ENCODE data around the gene UBE3B. TPM values are rescaled to one million over a fixed set of nuclear protein-coding genes. Genes with fewer than 3 reads are reported as not detected.

Gene UBE3B
- polyA plus RNA-seq, 1 donor (not counting 4 experiments of a cell fraction or from before 2014, with no cell fraction given) = 27.1 TPM

DNA sequence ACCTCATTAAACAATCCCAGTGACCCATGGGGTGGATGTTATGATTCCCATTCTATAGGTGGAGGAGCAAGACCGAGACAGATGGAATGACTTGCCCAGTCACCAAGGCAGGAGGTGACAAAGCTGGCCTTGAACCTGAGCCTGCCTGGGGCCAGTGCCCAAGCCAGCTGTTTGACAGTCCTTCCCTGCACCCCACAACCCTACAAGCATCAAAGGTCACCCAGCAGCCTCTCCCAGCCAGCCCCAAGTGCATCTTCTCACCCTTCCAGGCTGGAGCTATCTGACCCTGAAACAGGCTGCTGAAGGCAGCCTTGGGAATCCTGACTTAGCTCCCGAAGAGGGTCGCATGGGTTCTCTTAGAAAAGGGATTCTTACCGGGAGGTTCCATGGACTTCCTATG, 75.5 kb downstream of the UBE3B start:
- Histone ChIP-seq H3K27me3 (ENCODE audit: control insufficient read depth, extremely low read depth, insufficient read depth, low read length) (peaks cover 39% of the 10 kb centered on the region), H3K36me3 (ENCODE audit: control insufficient read depth in 2 of 2, extremely low read depth in 1 of 2, insufficient read depth in 2 of 2, low read length in 2 of 2) (peaks cover 0 to 1% of the 10 kb centered on the region in 2 experiments), H3K79me2 (ENCODE audit: control insufficient read depth, insufficient read depth, low read length) (no peaks in the 10 kb centered on the region), H3K4me2 (ENCODE audit: control insufficient read depth, extremely low read depth, insufficient read depth, low read depth, low read length) (no peak overlapping the region), H3K4me1 (ENCODE audit: control insufficient read depth, extremely low read depth, insufficient read depth, low read length) (no peaks in the 10 kb centered on the region), H2AFZ (ENCODE audit: control insufficient read depth, low read length) (no peak overlapping the region), H3K9me3 (ENCODE audit: control insufficient read depth, low read depth, low read length) (no peaks in the 10 kb centered on the region), H4K20me1 (ENCODE audit: control insufficient read depth, extremely low read depth, insufficient read depth, low read length) (no peaks in the 10 kb centered on the region), H3K9me1 (ENCODE audit: control insufficient read depth, extremely low read depth, insufficient read depth, low read length) (no peaks in the 10 kb centered on the region), H3K27ac (ENCODE audit: control insufficient read depth, insufficient read depth, low read length) (no peak overlapping the region), H3K9ac (ENCODE audit: control insufficient read depth, extremely low read depth, insufficient read depth, low read length) (no peak overlapping the region), H3K4me3 (ENCODE audit: control insufficient read depth in 2 of 3, extremely low read depth in 1 of 3, insufficient read depth in 2 of 3, low read depth in 1 of 3, low read length in 3 of 3) (no peak overlapping the region)
- dilution Hi-C loops (cut with MboI; ENCODE audit: extremely low pct_ligation_motif_present, low sequenced_read_pairs) = no loop called here
- FAIRE-seq (no peak), DNase-seq (ENCODE audit: low read depth, low spot score) (no peak)
- TF ChIP-seq, protein P1, sequence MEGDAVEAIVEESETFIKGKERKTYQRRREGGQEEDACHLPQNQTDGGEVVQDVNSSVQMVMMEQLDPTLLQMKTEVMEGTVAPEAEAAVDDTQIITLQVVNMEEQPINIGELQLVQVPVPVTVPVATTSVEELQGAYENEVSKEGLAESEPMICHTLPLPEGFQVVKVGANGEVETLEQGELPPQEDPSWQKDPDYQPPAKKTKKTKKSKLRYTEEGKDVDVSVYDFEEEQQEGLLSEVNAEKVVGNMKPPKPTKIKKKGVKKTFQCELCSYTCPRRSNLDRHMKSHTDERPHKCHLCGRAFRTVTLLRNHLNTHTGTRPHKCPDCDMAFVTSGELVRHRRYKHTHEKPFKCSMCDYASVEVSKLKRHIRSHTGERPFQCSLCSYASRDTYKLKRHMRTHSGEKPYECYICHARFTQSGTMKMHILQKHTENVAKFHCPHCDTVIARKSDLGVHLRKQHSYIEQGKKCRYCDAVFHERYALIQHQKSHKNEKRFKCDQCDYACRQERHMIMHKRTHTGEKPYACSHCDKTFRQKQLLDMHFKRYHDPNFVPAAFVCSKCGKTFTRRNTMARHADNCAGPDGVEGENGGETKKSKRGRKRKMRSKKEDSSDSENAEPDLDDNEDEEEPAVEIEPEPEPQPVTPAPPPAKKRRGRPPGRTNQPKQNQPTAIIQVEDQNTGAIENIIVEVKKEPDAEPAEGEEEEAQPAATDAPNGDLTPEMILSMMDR (optimal IDR thresholded peaks at IDR 0.05 in 1 of 3, IDR thresholded peaks at IDR 0.05 in 1 of 3, conservative IDR thresholded peaks at IDR 0.05 in 1 of 3; ENCODE audit: extremely low read depth in 1 of 3, insufficient read depth in 2 of 3, low read length in 3 of 3) = no peak
- no peak for TF ChIP-seq EZH2 (IDR thresholded peaks at IDR 0.05; ENCODE audit: low read length)

DNA sequence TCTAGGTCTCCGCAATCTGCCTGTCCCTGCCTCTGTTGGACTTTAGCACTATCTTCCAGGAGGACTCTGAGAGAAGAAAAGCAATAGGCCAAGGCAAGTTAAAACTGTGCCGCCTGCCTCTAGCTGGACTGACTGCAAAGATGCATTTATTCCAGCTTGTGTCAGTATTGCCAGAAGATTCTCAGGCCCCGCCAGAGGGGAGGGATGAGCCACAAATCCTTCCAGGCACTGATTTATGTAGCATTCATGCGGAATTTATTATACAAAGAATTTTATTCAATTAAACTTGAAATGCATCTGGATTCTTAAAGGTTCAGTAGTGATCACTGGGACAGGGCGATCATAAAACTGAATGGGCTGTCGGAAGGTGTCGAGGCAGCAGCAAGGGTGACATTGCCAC, 76.0 kb downstream of the UBE3B start:
- dilution Hi-C loops (cut with MboI; ENCODE audit: extremely low pct_ligation_motif_present, low sequenced_read_pairs) = no loop called here
- H3K27me3 ChIP-seq (ENCODE audit: control insufficient read depth, extremely low read depth, insufficient read depth, low read length) = peaks cover 34% of the 10 kb centered on the region
- H3K9me1 ChIP-seq (ENCODE audit: control insufficient read depth, extremely low read depth, insufficient read depth, low read length) = no peaks in the 10 kb centered on the region
- H3K4me1 ChIP-seq (ENCODE audit: control insufficient read depth, extremely low read depth, insufficient read depth, low read length) = no peaks in the 10 kb centered on the region
- H3K4me2 ChIP-seq (ENCODE audit: control insufficient read depth, extremely low read depth, insufficient read depth, low read depth, low read length) = no peak overlapping the region
- no peak overlapping the region for H3K27ac ChIP-seq (ENCODE audit: control insufficient read depth, insufficient read depth, low read length)
- no peak overlapping the region for H3K4me3 ChIP-seq (ENCODE audit: control insufficient read depth in 2 of 3, extremely low read depth in 1 of 3, insufficient read depth in 2 of 3, low read depth in 1 of 3, low read length in 3 of 3)
- H3K36me3 ChIP-seq (ENCODE audit: control insufficient read depth in 2 of 2, extremely low read depth in 1 of 2, insufficient read depth in 2 of 2, low read length in 2 of 2) = peaks cover 0 to 1% of the 10 kb centered on the region in 2 experiments
- H3K9me3 ChIP-seq (ENCODE audit: control insufficient read depth, low read depth, low read length) = no peaks in the 10 kb centered on the region
- H2AFZ ChIP-seq (ENCODE audit: control insufficient read depth, low read length) = no peak overlapping the region
- DNase-seq (ENCODE audit: low read depth, low spot score) (no peak), FAIRE-seq (no peak)
- no peaks in the 10 kb centered on the region for H3K79me2 ChIP-seq (ENCODE audit: control insufficient read depth, insufficient read depth, low read length)
- H4K20me1 ChIP-seq (ENCODE audit: control insufficient read depth, extremely low read depth, insufficient read depth, low read length) = no peaks in the 10 kb centered on the region
- H3K9ac ChIP-seq (ENCODE audit: control insufficient read depth, extremely low read depth, insufficient read depth, low read length) = no peak overlapping the region
- TF ChIP-seq, protein P1 (optimal IDR thresholded peaks at IDR 0.05 in 1 of 3, IDR thresholded peaks at IDR 0.05 in 1 of 3, conservative IDR thresholded peaks at IDR 0.05 in 1 of 3; ENCODE audit: extremely low read depth in 1 of 3, insufficient read depth in 2 of 3, low read length in 3 of 3) = no peak
- no peak for TF ChIP-seq EZH2 (IDR thresholded peaks at IDR 0.05; ENCODE audit: low read length)
